ENCODE data around the gene NOD1. TPM values are rescaled to one million over a fixed set of nuclear protein-coding genes. Genes with fewer than 3 reads are reported as not detected.
"Not testable (repeated sequence)": the region's sequence is repeated elsewhere in the genome, so short reads cannot be mapped to it uniquely, and the experiment has no call there.

Gene NOD1
- total RNA-seq, 4 donors from 2014 or later: 12.4 to 18.3 (median 15.6) TPM

DNA sequence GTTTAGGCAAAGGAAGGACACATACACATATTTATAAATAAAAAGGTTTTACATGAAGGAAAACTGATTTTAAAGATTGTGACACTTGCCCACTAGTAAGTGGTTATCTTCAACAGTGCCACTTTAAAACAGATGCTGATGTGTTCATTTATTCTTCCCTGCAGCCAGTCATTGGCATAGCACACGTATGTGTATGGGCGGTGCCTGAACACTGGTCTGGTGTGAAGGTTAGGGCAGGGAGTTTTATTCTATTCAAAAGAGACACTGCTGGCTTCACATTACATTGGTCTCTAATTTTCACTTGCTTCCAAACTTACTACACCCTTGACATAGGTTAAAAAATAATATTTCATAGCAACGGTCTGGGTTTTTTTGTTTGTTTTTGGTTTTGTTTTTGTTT, 57.9 kb downstream of the NOD1 start:
- Histone ChIP-seq H3K27ac (no peak overlapping the region), H3K36me3 (no peaks in the 10 kb centered on the region), H3K4me3 (no peak overlapping the region), H3K27me3 (no peaks in the 10 kb centered on the region), H3K4me1 (peaks cover 0 to 5% (median 0%) of the 10 kb centered on the region in 4 donors), H3K9me3 (no peaks in the 10 kb centered on the region)
- 80 to 87% methylated on average over 1 to 3 of the region's 3 CpGs for WGBS, 2 donors (ENCODE audit: low coverage in 1 of 2)
- TF ChIP-seq, protein P1, sequence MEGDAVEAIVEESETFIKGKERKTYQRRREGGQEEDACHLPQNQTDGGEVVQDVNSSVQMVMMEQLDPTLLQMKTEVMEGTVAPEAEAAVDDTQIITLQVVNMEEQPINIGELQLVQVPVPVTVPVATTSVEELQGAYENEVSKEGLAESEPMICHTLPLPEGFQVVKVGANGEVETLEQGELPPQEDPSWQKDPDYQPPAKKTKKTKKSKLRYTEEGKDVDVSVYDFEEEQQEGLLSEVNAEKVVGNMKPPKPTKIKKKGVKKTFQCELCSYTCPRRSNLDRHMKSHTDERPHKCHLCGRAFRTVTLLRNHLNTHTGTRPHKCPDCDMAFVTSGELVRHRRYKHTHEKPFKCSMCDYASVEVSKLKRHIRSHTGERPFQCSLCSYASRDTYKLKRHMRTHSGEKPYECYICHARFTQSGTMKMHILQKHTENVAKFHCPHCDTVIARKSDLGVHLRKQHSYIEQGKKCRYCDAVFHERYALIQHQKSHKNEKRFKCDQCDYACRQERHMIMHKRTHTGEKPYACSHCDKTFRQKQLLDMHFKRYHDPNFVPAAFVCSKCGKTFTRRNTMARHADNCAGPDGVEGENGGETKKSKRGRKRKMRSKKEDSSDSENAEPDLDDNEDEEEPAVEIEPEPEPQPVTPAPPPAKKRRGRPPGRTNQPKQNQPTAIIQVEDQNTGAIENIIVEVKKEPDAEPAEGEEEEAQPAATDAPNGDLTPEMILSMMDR (IDR thresholded peaks at IDR 0.05): no peak
- TF ChIP-seq POLR2AphosphoS5 (IDR thresholded peaks at IDR 0.05): no peak
- TF ChIP-seq EP300 (IDR thresholded peaks at IDR 0.05; ENCODE audit: low read depth): no peak
- TF ChIP-seq POLR2A (IDR thresholded peaks at IDR 0.05): no peak
- in situ Hi-C loops (cut with MboI; ENCODE audit: low pct_ligation_motif_present in 1 of 4, low pct_unique_long_range_greater_than_20kb in 1 of 4, low sequenced_read_pairs in 3 of 4) (loop anchor here in 2 of 4 donors (25.0 kb wide), 1 partner anchor 258 kb away; no protein-coding TSS in a partner anchor), intact Hi-C loops (cut with DNase I; ENCODE audit: low total_unique reads) (no loop called here)
- DNase-seq: no peak

DNA sequence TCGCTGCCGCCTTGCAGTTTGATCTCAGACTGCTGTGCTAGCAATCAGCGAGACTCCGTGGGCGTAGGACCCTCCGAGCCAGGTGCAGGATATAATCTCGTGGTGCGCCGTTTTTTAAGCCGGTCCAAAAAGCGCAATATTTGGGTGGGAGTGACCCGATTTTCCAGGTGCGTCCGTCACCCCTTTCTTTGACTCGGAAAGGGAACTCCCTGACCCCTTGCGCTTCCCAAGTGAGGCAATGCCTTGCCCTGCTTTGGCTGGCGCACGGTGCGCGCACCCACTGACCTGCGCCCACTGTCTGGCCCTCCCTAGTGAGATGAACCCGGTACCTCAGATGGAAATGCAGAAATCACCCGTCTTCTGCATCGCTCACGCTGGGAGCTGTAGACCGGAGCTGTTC, 58.5 kb downstream of the NOD1 start:
- in situ Hi-C loops (cut with MboI; ENCODE audit: low pct_ligation_motif_present in 1 of 4, low pct_unique_long_range_greater_than_20kb in 1 of 4, low sequenced_read_pairs in 3 of 4): loop anchor here in 2 of 4 donors (25.0 kb wide), 1 partner anchor 258 kb away; no protein-coding TSS in a partner anchor
- H3K4me1 ChIP-seq; intact Hi-C loops (cut with DNase I; ENCODE audit: low total_unique reads); H3K9me3 ChIP-seq; H3K27me3 ChIP-seq; H3K36me3 ChIP-seq; DNase-seq; H3K4me3 ChIP-seq; H3K27ac ChIP-seq: not testable (repeated sequence)
- 97 to 100% methylated on average over 3 to 17 of the region's 26 CpGs for WGBS, 2 donors (ENCODE audit: low coverage in 1 of 2)

DNA sequence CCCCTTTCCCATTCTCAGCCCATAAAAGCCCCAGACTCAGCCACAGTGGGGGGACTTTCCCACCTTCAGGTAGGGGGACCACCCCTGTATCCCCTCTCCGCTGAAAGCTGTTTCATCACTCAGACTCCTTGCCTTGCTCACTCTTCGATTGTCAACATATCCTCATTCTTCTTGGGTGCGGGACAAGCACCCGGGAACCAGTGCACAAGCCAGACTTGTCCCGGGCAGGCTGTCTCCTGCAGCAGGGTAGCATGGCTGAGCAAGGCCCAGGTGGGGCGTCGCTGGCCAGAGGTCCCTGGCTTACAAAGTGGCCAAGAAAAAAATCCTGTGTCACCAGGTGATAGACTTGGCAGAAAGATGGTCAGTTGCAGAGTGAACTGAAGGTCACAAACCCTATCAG, 64.7 kb downstream of the NOD1 start:
- Histone ChIP-seq H3K9me3 (no peaks in the 10 kb centered on the region), H3K4me1 (no peaks in the 10 kb centered on the region), H3K27ac (no peak overlapping the region), H3K4me3 (no peak overlapping the region), H3K27me3 (no peaks in the 10 kb centered on the region), H3K36me3 (no peaks in the 10 kb centered on the region)
- 99 to 100% methylated on average over 2 to 7 of the region's 7 CpGs for WGBS, 2 donors (ENCODE audit: low coverage in 1 of 2)
- intact Hi-C loops (cut with DNase I; ENCODE audit: low total_unique reads): loop anchor here (5.0 kb wide), 2 partner anchors 142 to 252 kb away; no protein-coding TSS in a partner anchor
- no peak for DNase-seq
- in situ Hi-C loops (cut with MboI; ENCODE audit: low pct_ligation_motif_present in 1 of 4, low pct_unique_long_range_greater_than_20kb in 1 of 4, low sequenced_read_pairs in 3 of 4): loop anchor here in 3 of 4 donors (5.0 to 25.0 kb wide), 2 partner anchors 247 to 252 kb away; no protein-coding TSS in a partner anchor
- no peak for TF ChIP-seq EP300 (IDR thresholded peaks at IDR 0.05; ENCODE audit: low read depth)
- TF ChIP-seq, protein P1 (IDR thresholded peaks at IDR 0.05): no peak
- TF ChIP-seq POLR2AphosphoS5 (IDR thresholded peaks at IDR 0.05): no peak
- no peak for TF ChIP-seq POLR2A (IDR thresholded peaks at IDR 0.05)

DNA sequence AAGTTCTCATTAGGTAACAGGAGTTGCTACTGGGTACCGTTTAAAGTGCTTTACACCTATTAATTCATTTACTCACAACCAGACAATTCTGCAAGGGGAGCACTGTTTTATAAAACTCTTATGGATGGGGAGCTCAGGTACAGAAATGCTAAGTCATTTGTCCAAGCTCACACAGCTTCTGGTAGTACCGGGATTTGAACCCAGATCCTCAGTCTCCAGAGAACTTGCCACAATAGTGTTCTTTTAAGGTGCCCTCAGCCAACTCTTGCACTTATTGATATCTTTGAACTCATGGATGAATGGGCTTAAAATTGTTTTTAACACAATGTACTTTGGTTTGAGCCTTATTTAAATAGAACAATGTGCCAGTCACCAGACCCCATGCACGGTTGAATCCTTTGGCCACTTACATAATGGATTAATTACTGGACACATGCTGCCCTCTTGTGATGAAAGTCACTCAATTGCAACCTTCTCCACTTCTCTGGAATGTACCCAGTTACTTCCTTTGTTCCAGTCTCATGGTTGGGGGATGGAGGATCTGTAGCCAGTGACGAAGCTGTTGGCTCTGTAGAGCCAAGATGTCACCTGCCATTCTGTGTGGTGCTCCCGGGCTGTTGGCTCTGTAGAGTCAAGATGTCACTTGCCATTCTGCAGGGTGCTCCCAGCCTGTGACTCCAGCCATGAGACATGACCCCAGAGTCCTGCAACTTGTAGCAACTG, 65.6 kb downstream of the NOD1 start:
- no peak for TF ChIP-seq EP300 (IDR thresholded peaks at IDR 0.05; ENCODE audit: low read depth)
- TF ChIP-seq, protein P1 (IDR thresholded peaks at IDR 0.05): peak; percentile 45 to 68 (median 47)
- no peak for TF ChIP-seq POLR2AphosphoS5 (IDR thresholded peaks at IDR 0.05)
- 50 to 64% methylated on average over 2 to 5 of the region's 5 CpGs for whole genome bisulfite sequencing, 2 donors (ENCODE audit: low coverage in 1 of 2)

More for the DNA sequence above, 65.6 kb downstream of the NOD1 start:
- H3K27me3 ChIP-seq: no peaks in the 10 kb centered on the region
- no peaks in the 10 kb centered on the region for H3K4me1 ChIP-seq
- in situ Hi-C loops (cut with MboI; ENCODE audit: low pct_ligation_motif_present in 1 of 4, low pct_unique_long_range_greater_than_20kb in 1 of 4, low sequenced_read_pairs in 3 of 4): loop anchor here in 3 of 4 donors (5.0 to 25.0 kb wide), 2 partner anchors 246 to 251 kb away; no protein-coding TSS in a partner anchor
- no peak overlapping the region for H3K4me3 ChIP-seq
- no peaks in the 10 kb centered on the region for H3K36me3 ChIP-seq
- no peak overlapping the region for H3K27ac ChIP-seq
- DNase-seq: peak; percentile 32
- no peaks in the 10 kb centered on the region for H3K9me3 ChIP-seq
- intact Hi-C loops (cut with DNase I; ENCODE audit: low total_unique reads): loop anchor here (5.0 kb wide), 2 partner anchors 141 to 251 kb away; no protein-coding TSS in a partner anchor

Data from transverse colon (tissue), 4 donors.